Cerebellar cortex (tissue), 1 donor: ENCODE data around the gene RNF181.
"Not testable (repeated sequence)": the region's sequence is repeated elsewhere in the genome, so short reads cannot be mapped to it uniquely, and the experiment has no call there.

ENCODE experiments used
- DNase-seq: peaks from one replicate; pipeline ENCODE4 v3.0.0-alpha.2; 2015; ENCODE audit warnings: low spot score

RNF181 gene

GRCh38 chr2:85596486-85597143 lies 1.1 kb downstream of the RNF181 start:
- no peak for DNase-seq

GRCh38 chr2:85597241-85597640 lies 1.7 kb downstream of the RNF181 start:
- no peak for DNase-seq

DNA sequence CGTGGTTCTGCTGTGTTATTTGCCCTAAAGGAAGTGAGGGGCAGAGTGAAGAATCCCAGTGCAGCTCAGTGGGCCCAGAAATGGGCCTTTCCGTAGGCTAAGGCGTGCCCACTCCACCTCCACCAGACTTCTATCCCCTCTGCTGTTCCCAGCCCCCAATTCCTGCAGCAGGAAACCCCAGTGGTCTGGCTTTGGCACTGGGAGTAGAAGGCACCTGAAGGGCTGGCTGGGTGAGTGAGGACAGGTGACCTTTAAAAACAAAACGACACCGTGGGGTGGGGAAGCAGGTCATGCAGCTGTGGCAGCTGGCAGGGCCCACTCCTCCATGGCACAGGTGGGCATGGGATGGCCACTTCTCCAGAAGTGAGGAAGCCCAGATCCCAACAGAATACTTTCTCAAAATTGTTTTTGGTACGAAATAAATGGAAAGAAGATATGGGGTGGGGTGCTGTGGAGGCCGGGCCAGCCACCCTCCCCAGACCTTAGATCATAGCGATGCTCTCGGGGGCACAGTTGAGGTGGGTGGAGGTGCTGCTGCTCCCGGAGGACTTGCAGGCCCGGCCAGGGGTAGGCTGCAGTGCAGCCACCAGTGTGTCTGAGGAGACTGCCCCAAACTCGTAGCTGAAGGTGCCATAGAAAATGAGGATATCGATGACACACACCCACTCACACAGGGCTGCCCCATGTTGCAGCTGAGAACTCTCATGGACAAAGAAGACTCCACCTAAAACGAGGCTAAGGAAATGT lies 3.2 kb downstream of the RNF181 start:
- no peak for DNase-seq

GRCh38 chr2:85599468-85600234 lies 4.1 kb downstream of the RNF181 start:
- DNase-seq = no peak

GRCh38 chr2:85600235-85600575 lies 4.7 kb downstream of the RNF181 start:
- DNase-seq = no peak

- no peak for DNase-seq
Observed at GRCh38 chr2:85600951-85601770, 5.6 kb downstream of the RNF181 start.

DNA sequence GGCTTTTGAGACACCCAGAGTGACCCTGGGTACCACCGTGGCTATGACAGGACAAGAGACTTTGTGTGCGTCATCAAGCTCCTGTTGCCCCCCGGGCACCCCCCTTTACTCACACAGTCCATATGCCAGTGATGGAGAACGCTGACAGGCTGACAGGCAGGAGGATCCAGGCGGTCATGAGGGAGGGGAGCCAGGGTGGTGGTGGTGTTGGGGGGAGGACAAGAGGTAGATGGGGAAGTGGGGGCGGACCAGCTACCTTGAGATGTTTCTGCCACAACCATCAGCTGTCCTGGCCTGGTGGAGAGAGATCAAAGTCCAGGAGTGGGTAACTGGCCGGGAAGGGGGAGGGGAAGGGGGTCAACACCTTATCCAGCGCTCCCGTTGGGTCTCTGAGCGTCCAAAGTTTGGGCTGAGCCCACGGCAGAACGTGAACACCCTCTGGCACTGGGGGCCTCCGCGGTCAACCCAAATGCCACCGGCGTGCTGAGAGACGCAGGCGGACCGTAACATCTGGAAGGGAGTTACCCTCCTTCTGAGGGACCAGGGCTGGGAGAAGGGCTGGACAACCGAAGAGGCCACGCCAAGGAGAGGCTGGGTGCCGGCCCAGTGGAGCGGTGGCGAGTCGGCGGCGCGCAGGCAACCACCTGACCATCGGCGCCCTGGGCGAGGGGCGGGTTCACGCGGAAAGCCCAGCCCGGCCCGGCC lies 6.4 kb downstream of the RNF181 start:
- peak; percentile 30 for DNase-seq

DNA sequence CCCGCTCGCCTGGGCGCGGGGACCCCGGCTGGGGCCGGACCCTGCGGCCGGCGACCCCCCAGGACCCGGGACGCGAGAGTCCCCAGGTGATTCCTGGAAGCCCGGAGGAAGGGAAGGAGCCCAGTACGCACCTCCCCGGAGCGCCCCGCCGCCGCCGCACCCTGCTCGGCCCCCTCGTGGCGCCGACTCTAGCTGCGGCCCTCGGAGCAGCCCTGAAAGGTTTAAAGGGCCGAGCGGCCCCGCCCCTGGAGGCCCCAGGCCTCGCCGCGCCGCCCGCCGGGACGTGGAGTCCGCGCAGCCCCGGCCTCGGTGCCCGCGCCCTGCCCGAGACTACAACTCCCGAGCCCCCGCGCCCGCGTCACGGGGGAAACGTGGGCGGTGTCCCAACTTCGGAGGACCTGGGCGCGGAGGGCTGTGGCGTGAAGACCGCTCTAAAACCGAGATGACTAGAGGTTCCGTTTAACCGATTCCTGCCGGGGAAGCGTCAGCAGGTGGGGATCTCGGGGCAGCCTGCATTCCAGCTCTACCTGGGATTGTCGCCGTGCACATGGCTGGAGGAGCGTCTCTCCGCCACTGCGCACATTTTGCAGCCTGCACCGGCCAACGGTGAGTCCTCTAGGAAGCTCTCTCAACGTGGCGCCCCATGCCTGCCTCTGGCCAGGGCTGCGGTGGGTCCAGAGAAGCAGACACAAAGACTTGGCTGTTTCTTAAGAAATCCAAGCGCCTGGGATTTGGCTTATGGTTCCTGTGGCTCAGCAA lies 7.1 kb downstream of the RNF181 start, which contains the start of gene TMEM150A:
Gene TMEM150A (minus strand): TSS at position 223 of the 759 bp plus-strand sequence. CDS start 750 bp downstream, outside the sequence.
- DNase-seq = peak; percentile 89

- DNase-seq = not testable (repeated sequence)
Observed at GRCh38 chr2:85604133-85604444, 8.5 kb downstream of the RNF181 start.

DNA sequence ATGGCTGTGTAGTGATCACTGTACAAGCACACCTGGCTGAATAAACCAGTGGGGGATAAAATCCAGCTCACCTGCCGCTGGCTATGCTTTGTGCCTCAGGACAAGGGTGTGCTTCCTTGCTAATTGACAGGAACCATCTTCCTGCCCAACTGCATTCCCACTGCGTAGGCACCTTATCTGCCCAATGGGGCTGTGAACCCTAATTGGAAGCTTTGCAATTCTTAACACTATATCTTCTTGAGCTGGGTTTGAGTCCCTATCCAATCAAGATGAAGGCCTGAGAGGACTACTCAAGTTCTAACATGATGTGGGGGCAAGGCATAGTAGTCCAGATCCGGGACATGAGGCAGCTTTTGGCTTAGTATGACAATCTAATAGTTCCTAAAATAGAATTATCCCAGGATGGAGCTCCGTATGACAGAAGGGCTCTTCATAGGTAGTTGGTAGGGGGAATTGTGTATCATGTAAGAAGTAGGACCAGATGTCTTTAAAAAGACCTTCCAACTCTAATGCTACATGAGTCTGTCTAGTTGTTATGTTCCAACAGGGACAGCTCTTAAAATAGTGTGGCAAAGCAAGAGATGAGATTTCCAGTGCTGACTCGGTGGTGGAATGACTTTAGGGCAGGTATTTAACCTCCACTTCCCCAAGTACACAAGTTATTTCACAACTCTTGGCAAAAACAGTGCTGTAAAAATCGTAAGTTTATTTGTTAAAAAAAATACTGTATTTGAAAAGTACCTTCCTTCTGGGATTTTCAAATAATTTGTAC lies 9.2 kb downstream of the RNF181 start:
- no peak for DNase-seq

DNA sequence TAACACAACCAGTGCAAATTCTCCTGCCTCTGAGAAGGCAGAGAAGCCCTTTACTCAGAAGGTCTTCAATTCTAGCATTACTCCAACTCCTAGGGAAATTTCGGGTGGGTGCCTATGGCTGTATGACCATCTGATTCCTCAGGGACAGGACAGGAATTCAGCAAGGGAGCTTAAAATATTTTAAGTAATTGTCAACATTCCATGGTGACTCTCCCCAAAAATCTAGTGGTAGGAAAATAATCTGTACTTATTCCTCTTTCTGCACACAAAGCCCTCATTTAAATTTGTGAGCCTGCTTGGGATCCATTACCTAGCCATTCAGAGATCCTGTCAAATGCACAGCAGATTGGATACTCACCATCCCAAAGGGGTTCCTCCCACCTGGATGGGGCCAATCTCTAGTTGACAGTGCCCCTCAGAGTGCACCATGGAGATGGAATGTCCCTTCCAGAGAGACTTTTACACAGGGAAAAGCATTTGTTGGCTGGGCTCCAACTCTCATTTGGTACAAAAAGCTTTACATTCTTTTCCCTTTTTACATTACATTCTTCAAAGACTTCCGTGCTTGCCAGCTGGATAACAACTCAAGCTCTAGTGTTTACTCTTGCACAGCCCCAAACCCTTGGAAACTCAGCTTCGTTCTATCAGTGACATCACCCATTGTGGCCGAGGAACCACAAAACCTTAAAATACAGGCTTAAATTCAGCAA lies 10.0 kb downstream of the RNF181 start:
- DNase-seq = no peak

DNA sequence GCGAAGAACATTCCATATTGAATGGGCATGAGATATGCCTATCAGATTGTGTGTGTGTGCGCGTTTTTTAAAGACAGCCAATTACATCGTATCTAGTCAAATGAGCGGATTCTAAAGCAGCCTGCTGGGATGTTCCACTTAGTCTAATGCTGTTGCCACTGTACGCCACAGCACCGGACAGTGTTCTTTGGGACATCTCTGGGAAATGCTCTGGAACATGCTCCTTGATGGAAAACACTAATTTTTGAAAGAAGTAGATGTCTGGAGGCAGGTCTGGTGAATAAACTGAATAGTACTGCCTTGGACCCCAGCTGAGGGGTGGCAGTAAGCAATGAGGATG lies 10.5 kb downstream of the RNF181 start:
- DNase-seq = no peak

- no peak for DNase-seq
Observed at GRCh38 chr2:85607268-85608215, 12.0 kb downstream of the RNF181 start.

DNA sequence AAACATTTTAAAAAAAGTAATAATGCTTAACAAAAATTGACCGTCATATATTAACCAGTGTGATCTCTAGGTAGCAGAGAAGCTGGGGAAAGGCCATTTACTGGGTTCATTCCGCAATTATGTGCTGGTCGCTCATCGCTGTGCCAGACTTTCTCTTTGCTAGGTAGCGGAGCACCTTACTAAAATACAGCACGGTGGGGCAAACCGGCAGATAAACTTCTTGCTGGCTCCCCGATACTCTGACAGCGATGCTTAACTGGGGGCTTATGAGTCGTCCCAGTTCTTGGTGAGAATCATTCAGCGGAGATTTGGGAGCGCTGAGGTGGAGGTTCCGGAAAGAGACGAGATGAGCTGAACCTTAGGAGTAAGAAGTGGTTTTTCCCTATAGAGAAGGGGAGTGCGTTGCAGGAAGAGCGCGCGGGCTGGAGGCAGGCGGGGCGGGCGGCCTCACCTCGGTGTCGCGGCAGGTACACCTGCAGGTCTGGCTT lies 15.7 kb downstream of the RNF181 start:
- DNase-seq = no peak

GRCh38 chr2:85611705-85612587 lies 16.4 kb downstream of the RNF181 start, which contains the start of gene C2orf68:
Gene C2orf68, minus strand, starts transcription at chr2:85612066. Its CDS starts 82 bp downstream, at chr2:85611984.
- DNase-seq = peak; percentile 91

DNA sequence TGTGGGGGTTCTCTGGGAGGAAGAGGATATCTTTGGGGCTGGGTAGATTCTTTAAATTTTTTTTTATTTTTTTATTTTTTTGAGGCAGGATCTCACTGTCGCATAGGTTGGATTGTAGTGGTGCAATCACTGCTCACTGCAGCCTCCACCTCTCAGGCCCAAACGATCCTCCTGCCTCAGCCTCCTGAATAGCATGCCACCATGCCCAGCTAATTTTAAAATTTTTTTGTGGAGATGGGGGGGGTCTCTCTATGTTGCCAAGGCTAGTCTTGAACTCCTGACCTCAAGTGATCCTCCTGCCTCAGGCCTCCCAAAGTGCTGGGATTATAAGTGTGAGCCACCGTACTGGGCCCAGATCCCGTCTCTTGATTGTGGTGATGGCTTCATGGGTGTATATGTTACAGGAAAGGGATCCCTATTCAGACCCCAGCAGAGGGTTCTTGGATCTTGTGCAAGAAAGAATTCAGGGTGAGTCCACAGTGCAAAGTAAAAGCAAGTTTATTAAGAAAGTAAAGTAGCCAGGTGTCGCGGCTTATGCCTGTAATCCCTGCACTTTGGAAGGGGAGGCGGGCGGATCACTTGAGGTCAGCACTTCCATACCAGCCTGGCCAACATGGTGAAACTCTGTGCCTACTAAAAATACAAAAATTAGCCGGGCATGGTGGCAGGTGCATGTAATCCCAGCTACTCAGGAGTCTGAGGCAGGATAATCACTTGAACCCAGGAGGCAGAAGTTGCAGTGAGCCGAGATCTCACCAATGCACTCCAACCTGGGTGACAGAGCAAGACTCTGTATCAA lies 18.4 kb downstream of the RNF181 start:
- DNase-seq = no peak
